AG10803 (cell line): Measurements from ENCODE around the gene TEX19.
"Not testable (repeated sequence)": the region's sequence is repeated elsewhere in the genome, so short reads cannot be mapped to it uniquely, and the experiment has no call there.

Source experiments
- DNase-seq: peaks from one replicate; pipeline ENCODE4 v3.0.0; 2010; ENCODE audit warnings: low read depth
- H3K4me3 ChIP-seq: 2 replicates; pipeline ENCODE4 v1.5.1; 2011; ENCODE audit warnings: mild to moderate bottlenecking, low read length, control low read depth
- CTCF ChIP-seq: conservative IDR thresholded peaks from 2 replicates; pipeline ENCODE4 v1.5.1; 2011; ENCODE audit warnings: mild to moderate bottlenecking, low read length, control low read depth, inconsistent platforms

Gene TEX19

GRCh38 chr17:82375359-82376041, 16.5 kb downstream of the TEX19 start:
- no peak for DNase-seq
- no peak overlapping the region for H3K4me3 ChIP-seq
- TF ChIP-seq CTCF, result no peak

GRCh38 chr17:82376042-82376730, 17.1 kb downstream of the TEX19 start:
- no peak for DNase-seq
- H3K4me3 ChIP-seq, result no peak overlapping the region
- no peak for TF ChIP-seq CTCF

GRCh38 chr17:82377294-82377693, 18.2 kb downstream of the TEX19 start:
- DNase-seq, H3K4me3 ChIP-seq: not testable (repeated sequence)

- no peak for DNase-seq
- H3K4me3 ChIP-seq, result no peak overlapping the region
- TF ChIP-seq CTCF, result no peak
Observed at GRCh38 chr17:82377924-82378740, 19.1 kb downstream of the TEX19 start.

GRCh38 chr17:82378741-82379021, 19.6 kb downstream of the TEX19 start:
- no peak for TF ChIP-seq CTCF
- no peak overlapping the region for H3K4me3 ChIP-seq
- no peak for DNase-seq

GRCh38 chr17:82380860-82381702, 22.0 kb downstream of the TEX19 start:
- no peak for TF ChIP-seq CTCF
- peak; percentile 56 for DNase-seq
- H3K4me3 ChIP-seq, result peak overlapping the region; percentile 29

GRCh38 chr17:82381703-82382009, 22.6 kb downstream of the TEX19 start:
- DNase-seq, H3K4me3 ChIP-seq: not testable (repeated sequence)

- not testable (repeated sequence) for DNase-seq, H3K4me3 ChIP-seq
Observed at GRCh38 chr17:82382220-82382932, 23.3 kb downstream of the TEX19 start.
